Choroid plexus epithelial cell (primary cell): Measurements from ENCODE around the gene UTP18.
"Not testable (repeated sequence)": the region's sequence is repeated elsewhere in the genome, so short reads cannot be mapped to it uniquely, and the experiment has no call there.

Source experiments
- DNase-seq: peaks from one replicate; pipeline ENCODE4 v3.0.0-alpha.2; 2010; ENCODE audit warnings: low read depth
- H3K4me3 ChIP-seq: 2 replicates; pipeline ENCODE4 v1.5.1; 2011; ENCODE audit warnings: low read depth, mild to moderate bottlenecking, control low read depth, low read length, moderate library complexity
- CTCF ChIP-seq: conservative IDR thresholded peaks from 2 replicates; pipeline ENCODE4 v1.5.1; 2011; ENCODE audit warnings: low read depth, mild to moderate bottlenecking, control low read depth, inconsistent platforms, low read length, moderate library complexity

Gene UTP18

GRCh38 chr17:51299859-51300258 is 39.5 kb downstream of the UTP18 start:
- no peak for TF ChIP-seq CTCF
- no peak overlapping the region for H3K4me3 ChIP-seq
- DNase-seq: no peak

- DNase-seq: no peak
- H3K4me3 ChIP-seq: no peak overlapping the region
- TF ChIP-seq CTCF: no peak
These were observed 44.8 kb downstream of the UTP18 start for GRCh38 chr17:51305182-51305581.

- not testable (repeated sequence) for DNase-seq, H3K4me3 ChIP-seq
These were observed 51.7 kb downstream of the UTP18 start for GRCh38 chr17:51312003-51312402.

- no peak for DNase-seq
These were observed 58.8 kb downstream of the UTP18 start for GRCh38 chr17:51319186-51319585.

GRCh38 chr17:51322390-51323029 is 62.2 kb downstream of the UTP18 start:
- TF ChIP-seq CTCF: peak; percentile 57
- H3K4me3 ChIP-seq: no peak overlapping the region
- DNase-seq: peak; percentile 57

More at GRCh38 chr17:51319186-51319585, 58.8 kb downstream of the UTP18 start:
- no peak overlapping the region for H3K4me3 ChIP-seq
- TF ChIP-seq CTCF: no peak

- no peak for TF ChIP-seq CTCF
- no peak for DNase-seq
- H3K4me3 ChIP-seq: no peak overlapping the region
These were observed 65.1 kb downstream of the UTP18 start for GRCh38 chr17:51325471-51325870.

GRCh38 chr17:51330861-51331503 is 70.6 kb downstream of the UTP18 start:
- not testable (repeated sequence) for DNase-seq, H3K4me3 ChIP-seq

- H3K4me3 ChIP-seq: no peak overlapping the region
- TF ChIP-seq CTCF: no peak
- no peak for DNase-seq
These were observed 74.8 kb downstream of the UTP18 start for GRCh38 chr17:51335006-51335590.
